HepG2 (cell line): ENCODE measurements around the gene CH25H. TPM values are rescaled to one million over a fixed set of nuclear protein-coding genes. Genes with fewer than 3 reads are reported as not detected.

Experiments
- ASH2L ChIP-seq: fragments of 300-600, 200-600 bp; sonication (generic); IDR thresholded peaks from 2 replicates; pipeline ENCODE4 v1.7.0; 2017; ENCODE audit warnings: low read depth, mild to moderate bottlenecking, moderate library complexity, mixed read lengths, low read length; ENCODE audit not compliant: insufficient read length
- ATRX ChIP-seq: sonication (generic); formaldehyde crosslinking; IDR thresholded peaks from 2 replicates; pipeline ENCODE4 v1.4.0; 2020; ENCODE audit warnings: missing genetic modification reagents, borderline replicate concordance
- CREM ChIP-seq, 2 experiments: sonication (generic) in 1 of 2; formaldehyde crosslinking in 1 of 2; IDR thresholded peaks; 2 replicates each; pipeline versions ENCODE4 v1.4.0 to v1.6.1; 2016 to 2020; ENCODE audit warnings: antibody characterized with exemption in 1 of 2, mild to moderate bottlenecking in 1 of 2, missing genetic modification reagents in 1 of 2
- DRAP1 ChIP-seq: IDR thresholded peaks from 2 replicates; pipeline ENCODE4 v1.6.1; 2016; ENCODE audit warnings: missing genetic modification reagents, missing compliant biosample characterization
- FLYWCH1 ChIP-seq: sonication (generic); formaldehyde crosslinking; IDR thresholded peaks from 2 replicates; pipeline ENCODE4 v1.8.1; 2023; ENCODE audit warnings: mild to moderate bottlenecking, missing genetic modification reagents
- HNF4A ChIP-seq: sonication (generic); formaldehyde crosslinking; IDR thresholded peaks from 2 replicates; pipeline ENCODE4 v1.4.0; 2020; ENCODE audit warnings: missing genetic modification reagents
- HNRNPL ChIP-seq: fragments of 200-400 bp; formaldehyde crosslinking; IDR thresholded peaks from 2 replicates; pipeline ENCODE4 v1.6.1; 2017; ENCODE audit warnings: mild to moderate bottlenecking, low read depth, low read length
- NFRKB ChIP-seq: fragments of 450-650 bp; IDR thresholded peaks from 2 replicates; pipeline ENCODE4 v1.6.1; 2017
- PHF5A ChIP-seq: IDR thresholded peaks from one replicate; pipeline ENCODE4 v1.6.1; 2018; ENCODE audit warnings: low read depth, missing genetic modification reagents; ENCODE audit not compliant: unreplicated experiment
- PPARG ChIP-seq: conservative IDR thresholded peaks from 2 replicates; pipeline ENCODE4 v1.6.1; 2016; ENCODE audit warnings: missing biosample characterization, missing genetic modification reagents
- PRDM10 ChIP-seq: sonication (generic); formaldehyde crosslinking; IDR thresholded peaks from 2 replicates; pipeline ENCODE4 v1.4.0; 2020; ENCODE audit warnings: low read depth, missing genetic modification reagents
- RELA ChIP-seq: sonication (generic); formaldehyde crosslinking; IDR thresholded peaks from 2 replicates; pipeline ENCODE4 v1.4.0; 2020; ENCODE audit warnings: missing genetic modification reagents
- TGIF2 ChIP-seq: IDR thresholded peaks from 2 replicates; pipeline ENCODE4 v1.6.1; 2016; ENCODE audit warnings: control low read depth, missing compliant biosample characterization
- ZBTB10 ChIP-seq: sonication (generic); formaldehyde crosslinking; IDR thresholded peaks from 2 replicates; pipeline ENCODE4 v1.4.0; 2020; ENCODE audit warnings: missing genetic modification reagents, borderline replicate concordance
- ZFAT ChIP-seq: sonication (generic); formaldehyde crosslinking; conservative IDR thresholded peaks from 2 replicates; pipeline ENCODE4 v1.8.1; 2023; ENCODE audit warnings: missing genetic modification reagents, inconsistent platforms
- ZNF317 ChIP-seq: sonication (generic); formaldehyde crosslinking; IDR thresholded peaks from 2 replicates; pipeline ENCODE4 v1.5.0; 2020; ENCODE audit warnings: mild to moderate bottlenecking, missing genetic modification reagents
- ZNF354B ChIP-seq: sonication (generic); formaldehyde crosslinking; IDR thresholded peaks from 2 replicates; pipeline ENCODE4 v1.8.0; 2022; ENCODE audit warnings: mild to moderate bottlenecking, missing genetic modification reagents
- ZNF580 ChIP-seq: IDR thresholded peaks from 2 replicates; pipeline ENCODE4 v1.6.1; 2016; ENCODE audit warnings: low read depth, borderline replicate concordance
- polyA plus RNA-seq, 8 experiments: library from polyadenylated mRNA; depleted of rRNA in 3 of 8; stranded (reverse) in 7 of 8; unstranded in 1 of 8; fragments of >200 nt; fragmentation: Illumina TruSeq in 4 of 8; extraction: Trizol in 4 of 8; gene quantifications; 2 replicates each; pipeline versions ENCODE4 v1.2.1 to v1.2.3, GENCODE V29; 2011 to 2016; ENCODE audit warnings: low read depth in 4 of 8, missing spikeins in 1 of 8, mixed read lengths in 1 of 8; ENCODE audit not compliant: insufficient read depth in 1 of 8
- total RNA-seq, 5 experiments: library from RNA; depleted of rRNA; stranded (reverse); fragments of >200 nt; fragmentation: Illumina TruSeq; extraction: Trizol; gene quantifications; 2 replicates each; pipeline ENCODE4 v1.2.3, GENCODE V29; 2016; ENCODE audit warnings: low read depth in 1 of 5

The CH25H gene
- total and polyA plus RNA-seq, 2 of the 13 experiments (the other 11 are each of a cell fraction or from before 2014, with no cell fraction given) = not detected

GRCh38 chr10:89251409-89252224 is 44.5 kb upstream of the CH25H start, which contains the start of gene LIPA (continued):
- no peak; the same call in 1 of the 2 replicates for TF ChIP-seq ZNF580 (CRISPR knock-in tag)
- peak; percentile 89 for TF ChIP-seq HNRNPL
- no peak for TF ChIP-seq PPARG
- no peak for TF ChIP-seq ZBTB10 (CRISPR knock-in tag)
- TF ChIP-seq DRAP1 (CRISPR knock-in tag) = peak; percentile 83
- TF ChIP-seq PRDM10 (CRISPR knock-in tag) = no peak
- TF ChIP-seq NFRKB = no peak
- TF ChIP-seq ATRX (CRISPR knock-in tag) = no peak
- TF ChIP-seq ZNF354B (CRISPR knock-in tag) = no peak
- TF ChIP-seq FLYWCH1 (CRISPR knock-in tag) = no peak
- TF ChIP-seq HNF4A = no peak
- no peak for TF ChIP-seq CREM (IDR thresholded peaks at IDR 0.05)
- no peak for TF ChIP-seq CREM (CRISPR knock-in tag; IDR thresholded peaks at IDR 0.05)
- TF ChIP-seq ASH2L = peak; percentile 72
- no peak for TF ChIP-seq PHF5A (CRISPR knock-in tag)
- no peak for TF ChIP-seq ZFAT (CRISPR knock-in tag)
- TF ChIP-seq RELA (CRISPR knock-in tag) = no peak
- TF ChIP-seq ZNF317 (CRISPR knock-in tag) = no peak
- 0 out of 2 replicates have a peak, but pooled peaks have one; percentile 17 for TF ChIP-seq TGIF2
